ENCODE measurements around the gene DTNB. TPM values are rescaled to one million over a fixed set of nuclear protein-coding genes. Genes with fewer than 3 reads are reported as not detected.

DTNB gene
- total and polyA plus RNA-seq, 2 donors (not counting 1 experiment from before 2014, with no cell fraction given): 25.7 to 37.3 TPM

DNA sequence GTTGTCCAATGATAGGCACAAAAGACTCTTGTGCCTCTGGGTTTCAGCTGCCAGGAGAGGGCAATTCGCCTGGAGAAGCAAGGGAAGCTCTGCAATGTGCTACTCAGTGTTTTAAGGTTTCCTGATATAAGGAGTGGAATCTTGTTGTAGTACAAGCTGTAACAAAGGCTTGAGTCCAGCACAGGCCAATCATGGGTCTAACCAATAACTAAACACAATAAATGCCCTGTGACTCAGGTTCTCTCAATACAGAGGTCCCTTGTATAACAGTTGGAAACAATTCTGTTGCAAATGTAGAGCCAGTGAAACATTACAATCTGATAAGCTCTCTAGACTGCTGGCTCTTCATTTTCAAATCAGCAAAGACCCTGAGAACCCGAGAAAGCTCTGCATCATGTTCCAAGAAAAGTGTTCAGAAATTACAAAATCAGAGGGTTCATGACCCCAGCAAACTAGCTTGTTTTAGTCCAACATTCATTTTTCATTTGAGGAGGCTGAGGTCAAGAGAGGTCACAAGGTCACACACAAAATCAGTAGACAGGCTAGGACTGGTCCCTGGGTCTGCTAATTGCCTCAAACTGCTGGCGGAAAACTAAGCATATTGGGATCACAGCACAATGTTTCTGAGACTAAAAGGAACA lies 272.7 kb downstream of the DTNB start:
- Histone ChIP-seq H3K4me3 (ENCODE audit: control extremely low read depth in 1 of 5, extremely low read depth in 1 of 5, insufficient read depth in 1 of 5, low read depth in 2 of 5, low read length in 4 of 5) (no peak overlapping the region), H3K79me2 (ENCODE audit: control insufficient read depth, insufficient read depth, low read length) (peaks cover 10% of the 10 kb centered on the region), H3K36me3 (replicated peaks in 1 of 2; ENCODE audit: control extremely low read depth in 1 of 2, control insufficient read depth in 1 of 2, extremely low read depth in 1 of 2, insufficient read depth in 2 of 2, low read length in 1 of 2) (no peaks in the 10 kb centered on the region), H4K20me1 (ENCODE audit: control insufficient read depth, insufficient read depth, low read length, poor library complexity, severe bottlenecking) (no peaks in the 10 kb centered on the region), H3K9ac (ENCODE audit: low read length) (no peak overlapping the region), H3K9me3 (ENCODE audit: control extremely low read depth in 1 of 3, control insufficient read depth in 2 of 3, insufficient read depth in 1 of 3, low read length in 2 of 3) (peaks cover 0 to 8% (median 0%) of the 10 kb centered on the region in 3 donors), H3K4me1 (ENCODE audit: control insufficient read depth in 2 of 2, insufficient read depth in 2 of 2, low read length in 2 of 2) (peaks cover 67 to 75% of the 10 kb centered on the region in 2 donors), H3K4me2 (replicated peaks; ENCODE audit: low read depth, low read length, poor library complexity, severe bottlenecking) (peak overlapping the region; percentile 59), H3K27ac (ENCODE audit: low read length in 2 of 2) (peak overlapping the region in 1 of 2 donors; percentile 69), H2AFZ (ENCODE audit: insufficient read depth, low read depth, low read length, poor library complexity, severe bottlenecking) (no peak overlapping the region), H3K27me3 (replicated peaks in 1 of 4; ENCODE audit: control extremely low read depth in 1 of 4, control insufficient read depth in 3 of 4, insufficient read depth in 4 of 4, low read length in 3 of 4) (no peaks in the 10 kb centered on the region)
- peaks cover 68% of the 10 kb centered on the region for H3K4me1 Mint-ChIP-seq
- ATAC-seq (ENCODE audit: low read depth) (no peak), DNase-seq (no peak)
- H3K4me3 Mint-ChIP-seq: peak overlapping the region; percentile 37
- WGBS (ENCODE audit: insufficient coverage): 87% methylated on average over 3 of the region's 3 CpGs
- CTCF ChIA-PET: interaction anchor here (0.8 to 1.1 kb wide), 2 partner anchors 18 to 23 kb away, joined by 3 to 4 read pairs; no protein-coding TSS in a partner anchor
- no peaks in the 10 kb centered on the region for H3K27me3 Mint-ChIP-seq
- intact Hi-C loops (cut with micrococcal nuclease): loop anchor here (5.0 kb wide), 1 partner anchor 52 kb away; no protein-coding TSS in a partner anchor
- no peaks in the 10 kb centered on the region for H3K9me3 Mint-ChIP-seq (ENCODE audit: insufficient read depth)
- POLR2A ChIA-PET: no interaction called here
- H3K27ac Mint-ChIP-seq: peak overlapping the region; percentile 80
- TF ChIP-seq, protein P1, sequence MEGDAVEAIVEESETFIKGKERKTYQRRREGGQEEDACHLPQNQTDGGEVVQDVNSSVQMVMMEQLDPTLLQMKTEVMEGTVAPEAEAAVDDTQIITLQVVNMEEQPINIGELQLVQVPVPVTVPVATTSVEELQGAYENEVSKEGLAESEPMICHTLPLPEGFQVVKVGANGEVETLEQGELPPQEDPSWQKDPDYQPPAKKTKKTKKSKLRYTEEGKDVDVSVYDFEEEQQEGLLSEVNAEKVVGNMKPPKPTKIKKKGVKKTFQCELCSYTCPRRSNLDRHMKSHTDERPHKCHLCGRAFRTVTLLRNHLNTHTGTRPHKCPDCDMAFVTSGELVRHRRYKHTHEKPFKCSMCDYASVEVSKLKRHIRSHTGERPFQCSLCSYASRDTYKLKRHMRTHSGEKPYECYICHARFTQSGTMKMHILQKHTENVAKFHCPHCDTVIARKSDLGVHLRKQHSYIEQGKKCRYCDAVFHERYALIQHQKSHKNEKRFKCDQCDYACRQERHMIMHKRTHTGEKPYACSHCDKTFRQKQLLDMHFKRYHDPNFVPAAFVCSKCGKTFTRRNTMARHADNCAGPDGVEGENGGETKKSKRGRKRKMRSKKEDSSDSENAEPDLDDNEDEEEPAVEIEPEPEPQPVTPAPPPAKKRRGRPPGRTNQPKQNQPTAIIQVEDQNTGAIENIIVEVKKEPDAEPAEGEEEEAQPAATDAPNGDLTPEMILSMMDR (IDR thresholded peaks at IDR 0.05): no peak
- TF ChIP-seq EZH2 (IDR thresholded peaks at IDR 0.05; ENCODE audit: borderline replicate concordance, insufficient read depth, low read depth, low read length, poor library complexity, severe bottlenecking): no peak

DNA sequence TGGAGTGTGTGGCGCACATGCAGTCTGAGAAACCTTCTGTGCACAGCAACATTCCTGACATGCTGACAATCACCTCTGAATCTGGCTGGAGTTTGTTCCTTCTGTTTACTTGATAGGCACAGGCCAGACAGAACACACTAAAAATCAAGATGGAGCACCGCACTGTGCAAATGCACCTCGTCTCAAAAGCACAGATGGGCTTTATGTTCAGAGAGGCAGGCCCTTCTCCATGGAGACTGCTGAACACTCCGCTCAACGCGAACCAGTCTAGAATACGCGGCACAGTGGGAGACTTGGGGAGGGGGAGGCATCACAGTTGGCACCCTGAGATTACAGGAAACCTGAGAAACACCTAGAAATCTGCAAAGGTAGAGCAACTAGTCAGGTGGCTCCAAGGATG lies 273.2 kb downstream of the DTNB start:
- no peak for ATAC-seq (ENCODE audit: low read depth)
- no peaks in the 10 kb centered on the region for H3K9me3 Mint-ChIP-seq (ENCODE audit: insufficient read depth)
- Histone ChIP-seq H3K27me3 (replicated peaks in 1 of 4; ENCODE audit: control extremely low read depth in 1 of 4, control insufficient read depth in 3 of 4, insufficient read depth in 4 of 4, low read length in 3 of 4) (no peaks in the 10 kb centered on the region), H3K79me2 (ENCODE audit: control insufficient read depth, insufficient read depth, low read length) (peaks cover 5% of the 10 kb centered on the region), H4K20me1 (ENCODE audit: control insufficient read depth, insufficient read depth, low read length, poor library complexity, severe bottlenecking) (no peaks in the 10 kb centered on the region), H3K4me3 (ENCODE audit: control extremely low read depth in 1 of 5, extremely low read depth in 1 of 5, insufficient read depth in 1 of 5, low read depth in 2 of 5, low read length in 4 of 5) (no peak overlapping the region), H3K4me2 (replicated peaks; ENCODE audit: low read depth, low read length, poor library complexity, severe bottlenecking) (peak overlapping the region; percentile 59), H3K9ac (ENCODE audit: low read length) (no peak overlapping the region), H3K4me1 (ENCODE audit: control insufficient read depth in 2 of 2, insufficient read depth in 2 of 2, low read length in 2 of 2) (peaks cover 67 to 74% of the 10 kb centered on the region in 2 donors), H3K27ac (ENCODE audit: low read length in 2 of 2) (peak overlapping the region in 1 of 2 donors; percentile 13), H2AFZ (ENCODE audit: insufficient read depth, low read depth, low read length, poor library complexity, severe bottlenecking) (no peak overlapping the region), H3K9me3 (ENCODE audit: control extremely low read depth in 1 of 3, control insufficient read depth in 2 of 3, insufficient read depth in 1 of 3, low read length in 2 of 3) (peaks cover 0 to 8% (median 0%) of the 10 kb centered on the region in 3 donors), H3K36me3 (replicated peaks in 1 of 2; ENCODE audit: control extremely low read depth in 1 of 2, control insufficient read depth in 1 of 2, extremely low read depth in 1 of 2, insufficient read depth in 2 of 2, low read length in 1 of 2) (no peaks in the 10 kb centered on the region)
- no peak for DNase-seq
- 99% methylated on average over 8 of the region's 8 CpGs for WGBS (ENCODE audit: insufficient coverage)
- CTCF ChIA-PET: interaction anchor here (0.8 to 1.1 kb wide), 2 partner anchors 19 to 23 kb away, joined by 3 to 4 read pairs; no protein-coding TSS in a partner anchor
- H3K4me3 Mint-ChIP-seq: peak overlapping the region; percentile 37
- intact Hi-C loops (cut with micrococcal nuclease): loop anchor here (5.0 kb wide), 1 partner anchor 52 kb away; no protein-coding TSS in a partner anchor
- POLR2A ChIA-PET: no interaction called here
- no peaks in the 10 kb centered on the region for H3K27me3 Mint-ChIP-seq
- TF ChIP-seq EZH2 (IDR thresholded peaks at IDR 0.05; ENCODE audit: borderline replicate concordance, insufficient read depth, low read depth, low read length, poor library complexity, severe bottlenecking): no peak
- TF ChIP-seq, protein P1 (IDR thresholded peaks at IDR 0.05): no peak
- peak overlapping the region; percentile 77 for H3K27ac Mint-ChIP-seq
- peaks cover 66% of the 10 kb centered on the region for H3K4me1 Mint-ChIP-seq

All from B cell (primary cell).